Measurements from ENCODE around the gene KAT2B.
A peak's percentile ranks its signal among the peaks of the same experiment; 100 is the strongest.
"Not testable (repeated sequence)": the region's sequence is repeated elsewhere in the genome, so short reads cannot be mapped to it uniquely, and the experiment has no call there.

The KAT2B gene
- 158 to 198 reads per million in 2 donors for total RNA-seq

DNA sequence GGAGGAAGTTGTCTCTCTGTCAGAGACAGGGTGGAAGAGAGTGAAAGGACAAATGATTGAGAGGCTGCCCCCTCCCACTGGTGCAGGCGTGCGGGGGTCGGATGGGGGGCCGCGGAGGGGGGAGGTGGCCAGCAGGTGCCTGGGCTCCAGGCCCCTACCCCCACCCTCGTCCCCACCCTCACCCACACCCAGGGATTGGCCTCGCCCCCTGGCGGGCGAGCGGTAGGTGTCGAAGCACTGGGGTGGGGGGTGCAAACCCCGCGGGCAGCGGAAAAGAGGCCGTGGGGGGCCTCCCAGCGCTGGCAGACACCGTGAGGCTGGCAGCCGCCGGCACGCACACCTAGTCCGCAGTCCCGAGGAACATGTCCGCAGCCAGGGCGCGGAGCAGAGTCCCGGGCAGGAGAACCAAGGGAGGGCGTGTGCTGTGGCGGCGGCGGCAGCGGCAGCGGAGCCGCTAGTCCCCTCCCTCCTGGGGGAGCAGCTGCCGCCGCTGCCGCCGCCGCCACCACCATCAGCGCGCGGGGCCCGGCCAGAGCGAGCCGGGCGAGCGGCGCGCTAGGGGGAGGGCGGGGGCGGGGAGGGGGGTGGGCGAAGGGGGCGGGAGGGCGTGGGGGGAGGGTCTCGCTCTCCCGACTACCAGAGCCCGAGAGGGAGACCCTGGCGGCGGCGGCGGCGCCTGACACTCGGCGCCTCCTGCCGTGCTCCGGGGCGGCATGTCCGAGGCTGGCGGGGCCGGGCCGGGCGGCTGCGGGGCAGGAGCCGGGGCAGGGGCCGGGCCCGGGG lies at the start of gene KAT2B:
KAT2B (plus strand) TSS at position 682 of the 783 bp plus-strand sequence; CDS start at position 714, 32 bp downstream.
- DNase-seq, result peak; percentile 71

DNA sequence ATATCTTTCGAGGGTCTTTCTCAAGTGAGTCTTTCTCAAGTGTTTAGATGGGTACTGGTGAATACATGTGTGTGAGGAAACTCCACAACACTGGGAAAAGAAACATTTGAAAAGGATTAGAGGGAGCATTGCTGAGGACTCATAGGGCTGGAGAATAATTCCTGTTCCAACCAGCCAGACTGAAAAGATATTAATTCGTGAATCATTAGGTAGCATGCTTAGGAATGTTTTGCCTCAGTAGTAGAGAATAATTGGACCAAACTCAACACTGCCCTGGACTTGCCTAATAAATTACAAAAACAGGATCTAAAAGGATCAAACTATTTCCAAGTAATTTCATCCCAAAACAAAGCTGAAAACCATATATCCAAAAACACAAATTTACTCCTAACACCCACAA lies 45.5 kb upstream of the KAT2B start:
- DNase-seq, result no peak

DNA sequence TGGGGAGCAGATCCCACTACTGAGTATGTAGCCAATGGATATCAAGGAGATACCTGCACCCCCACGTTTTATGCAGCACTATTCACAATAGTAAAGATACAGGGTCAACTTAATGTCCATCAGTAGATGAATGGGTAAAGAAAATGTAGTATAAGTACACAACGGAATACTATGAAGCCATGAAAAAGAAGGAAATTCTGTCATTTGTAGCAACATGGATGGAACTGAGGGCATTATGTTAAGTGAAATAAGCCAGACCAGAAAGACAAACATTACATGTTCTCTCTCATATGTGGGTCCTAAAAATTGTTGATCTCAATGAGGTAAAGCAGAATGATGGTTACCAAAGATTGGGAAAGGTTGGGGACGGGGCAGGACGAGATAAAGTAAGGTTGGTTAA lies 42.7 kb upstream of the KAT2B start:
- no peak for DNase-seq

DNA sequence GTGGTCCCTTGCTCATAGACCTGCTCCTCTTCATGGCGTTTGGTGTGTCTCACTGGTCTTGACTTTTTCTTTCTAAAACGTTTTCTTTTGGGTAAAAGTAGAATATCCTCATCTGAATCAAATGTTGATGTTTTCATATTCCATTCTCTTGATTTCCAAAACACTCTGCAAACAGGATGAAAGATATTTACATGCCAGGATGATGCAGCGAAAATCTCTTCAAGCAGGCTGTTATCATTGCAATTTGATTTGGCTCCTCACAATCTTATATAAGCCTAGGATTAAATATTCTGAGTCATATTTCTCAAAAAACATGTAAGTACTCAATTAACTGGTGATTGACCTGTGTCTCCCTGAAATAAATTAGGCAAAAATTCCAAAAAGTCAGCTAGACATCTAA lies 38.3 kb upstream of the KAT2B start:
- no peak for DNase-seq

DNA sequence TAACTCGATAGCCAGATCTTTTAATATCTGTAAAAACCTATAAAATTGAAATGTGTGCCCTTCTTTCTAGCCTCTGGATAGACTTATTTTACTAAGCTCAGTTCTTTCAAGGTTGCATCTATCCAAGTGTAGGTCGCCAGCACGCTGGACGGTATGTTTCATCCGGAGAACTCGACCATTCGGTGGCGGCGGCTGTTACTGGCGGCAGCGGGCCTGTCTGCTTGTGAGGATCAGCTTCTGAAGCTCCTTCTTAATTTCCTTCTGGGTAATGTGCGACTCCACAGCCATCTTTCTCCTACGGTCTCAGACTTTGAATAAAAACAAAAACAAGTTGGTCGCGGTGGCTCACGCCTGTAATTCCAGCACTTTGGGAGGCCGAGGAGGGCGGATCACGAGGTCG lies 32.3 kb upstream of the KAT2B start:
- DNase-seq, result no peak

DNA sequence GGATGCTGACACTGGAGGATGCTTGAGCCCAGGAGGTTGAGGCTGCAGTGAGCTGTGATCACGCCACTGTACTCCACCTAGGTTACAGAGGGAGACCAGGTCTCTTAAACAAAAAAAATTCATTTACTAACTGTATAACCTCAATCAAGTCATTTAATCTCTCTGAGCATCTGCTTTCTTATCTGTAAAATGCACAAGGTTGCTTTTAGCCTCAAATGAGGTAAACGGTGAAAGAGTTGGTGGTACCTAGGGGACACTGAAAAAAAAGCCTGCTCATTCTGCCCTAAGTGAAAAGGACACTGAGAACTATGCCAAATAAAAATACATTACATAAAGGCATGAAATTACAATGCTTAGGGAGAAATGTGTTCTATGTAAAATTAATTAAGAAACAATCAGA lies 31.6 kb upstream of the KAT2B start:
- DNase-seq, result no peak

DNA sequence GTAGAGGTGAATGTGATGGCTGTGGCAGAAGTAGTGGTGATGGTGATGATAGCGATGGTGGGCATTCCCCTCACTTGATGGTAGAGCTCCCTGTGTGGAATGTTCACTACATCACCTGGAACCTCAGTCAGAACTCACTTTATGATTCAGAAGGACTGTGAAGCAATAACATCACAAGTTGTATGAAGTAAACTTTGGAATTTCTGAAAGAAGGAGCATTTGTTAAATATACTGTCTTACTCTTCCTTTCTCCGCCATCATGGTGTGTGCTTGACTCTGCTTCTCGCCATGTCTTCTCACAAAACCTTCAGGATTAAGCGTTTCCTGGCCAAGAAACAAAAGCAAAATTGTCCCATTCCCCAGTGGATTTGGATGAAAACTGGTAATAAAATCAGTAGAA lies 28.1 kb upstream of the KAT2B start, which contains the start of gene PP2D1:
PP2D1 (minus strand) TSS at position 101 of the 400 bp plus-strand sequence. CDS start 192 bp downstream, outside the sequence.
- no peak for DNase-seq

DNA sequence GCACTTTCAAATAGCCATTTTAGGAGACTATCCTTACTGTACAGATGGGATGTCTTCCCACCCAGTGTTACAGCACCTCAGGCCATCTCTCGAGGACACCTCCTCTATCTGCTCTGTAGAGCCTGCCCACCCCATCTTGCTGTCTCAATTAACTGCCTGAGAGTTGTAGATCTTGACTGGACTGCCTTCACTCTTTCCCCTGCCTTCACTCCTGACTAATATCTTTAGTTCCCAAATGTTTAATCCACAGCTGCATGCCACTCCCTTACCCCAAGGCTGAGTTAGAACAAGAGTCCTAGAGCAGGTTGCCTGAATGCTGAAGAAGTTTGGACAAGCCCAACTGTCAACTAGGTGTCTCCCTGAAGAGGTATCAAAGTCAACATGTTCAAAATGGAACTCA lies 26.9 kb upstream of the KAT2B start:
- no peak for DNase-seq

DNA sequence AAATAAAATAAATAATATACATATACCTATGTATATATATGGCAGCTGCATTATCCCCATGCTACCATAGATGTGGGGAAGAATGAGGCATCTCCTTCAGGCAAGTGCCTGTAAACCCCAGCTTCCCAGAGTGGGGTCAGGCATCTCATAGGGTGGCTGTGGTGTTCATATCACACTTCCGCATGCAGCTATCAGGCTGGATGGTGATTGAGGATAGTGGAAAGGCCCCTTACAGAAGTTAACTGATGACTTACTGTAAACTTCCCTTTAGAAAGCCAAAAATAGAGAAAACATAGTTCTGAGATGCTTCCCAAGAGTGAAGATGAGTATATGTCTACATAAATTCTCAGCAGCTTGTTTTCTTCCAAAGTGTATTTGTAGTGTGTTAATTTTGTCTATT lies 24.7 kb upstream of the KAT2B start:
- no peak for DNase-seq

DNA sequence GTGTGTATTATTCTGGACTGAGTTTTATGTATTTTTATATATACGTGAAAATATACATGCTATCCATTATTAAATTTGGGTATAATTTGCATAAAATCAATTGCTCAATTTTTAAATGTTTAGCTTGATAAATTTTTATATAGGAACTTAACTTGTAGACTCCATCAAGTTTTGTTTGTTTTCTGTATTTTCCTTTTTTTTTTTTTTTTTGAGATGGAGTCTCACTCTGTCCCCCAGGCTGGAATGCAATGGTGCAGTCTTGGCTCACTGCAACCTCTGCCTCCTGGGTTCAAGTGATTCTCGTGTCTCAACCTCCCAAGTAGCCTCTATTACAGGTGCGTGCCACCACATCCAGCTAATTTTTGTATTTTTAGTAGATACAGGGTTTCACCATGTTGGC lies 24.2 kb upstream of the KAT2B start:
- DNase-seq, result not testable (repeated sequence)

DNA sequence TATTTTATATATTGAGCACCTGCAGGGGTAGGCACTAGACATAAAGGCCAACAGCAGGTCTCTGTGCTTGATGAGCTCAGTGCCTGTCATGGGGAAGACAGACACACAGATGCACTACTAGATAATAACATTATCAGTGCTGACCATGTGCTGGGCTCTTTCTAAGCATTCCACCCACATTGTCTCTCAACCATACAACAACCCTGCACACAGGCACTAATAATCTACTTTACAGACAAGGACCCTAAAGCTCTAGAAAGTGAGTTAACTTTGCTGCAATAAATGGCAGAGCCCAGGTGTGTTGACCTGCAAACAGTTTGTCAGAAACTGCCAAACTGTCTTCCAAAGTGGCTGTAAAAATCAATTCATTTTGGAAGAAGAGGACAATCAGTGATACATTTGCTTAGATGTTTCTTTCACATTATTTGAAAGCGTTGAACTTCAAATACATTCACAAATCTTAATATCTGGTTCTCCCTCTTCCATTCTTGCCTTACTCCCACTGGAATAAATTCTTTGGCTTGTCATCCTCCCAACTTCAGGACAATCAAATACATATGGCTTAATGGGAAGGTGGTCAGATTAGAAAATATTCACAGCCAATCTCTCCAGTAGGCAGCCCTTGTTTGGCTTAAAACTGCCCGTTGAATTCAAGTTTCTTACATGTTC lies 17.2 kb upstream of the KAT2B start:
- no peak for DNase-seq

DNA sequence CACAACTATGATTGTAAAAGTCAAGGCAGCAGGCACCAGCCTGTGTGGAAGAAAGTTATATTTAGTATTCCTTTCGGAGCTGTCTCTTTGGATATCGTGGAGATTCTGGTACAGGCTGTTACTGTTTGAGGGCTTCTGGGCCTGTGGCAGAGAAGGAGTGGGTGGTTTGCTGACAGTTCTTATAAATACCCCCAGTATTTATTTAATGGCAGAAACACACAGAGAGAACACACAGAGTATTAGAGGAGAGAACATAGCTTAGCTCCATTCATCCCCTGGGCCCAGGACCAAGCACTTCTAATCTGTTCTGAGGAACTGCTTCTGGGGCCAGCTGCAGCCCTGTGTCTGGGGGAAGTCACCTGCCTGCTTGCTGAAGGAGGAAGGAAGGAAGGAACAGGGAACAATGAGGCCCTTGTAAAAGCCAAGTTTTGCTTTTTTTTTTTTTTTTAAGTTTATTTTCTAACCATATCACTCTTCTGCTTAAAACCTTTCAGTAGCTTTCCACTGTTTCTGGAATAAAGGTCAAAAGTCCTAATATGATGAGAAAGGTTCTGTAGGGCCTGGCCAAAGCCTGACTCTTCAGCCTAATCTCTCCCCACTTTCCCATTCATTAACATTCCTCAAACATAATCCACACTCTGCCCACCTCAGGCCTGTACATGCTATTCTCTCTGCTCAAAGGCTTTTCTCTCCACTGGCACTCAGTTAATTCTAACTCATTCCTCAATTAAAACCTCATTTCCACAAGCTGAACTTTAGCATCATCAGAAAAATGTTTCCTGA lies 16.4 kb upstream of the KAT2B start:
- no peak for DNase-seq

DNA sequence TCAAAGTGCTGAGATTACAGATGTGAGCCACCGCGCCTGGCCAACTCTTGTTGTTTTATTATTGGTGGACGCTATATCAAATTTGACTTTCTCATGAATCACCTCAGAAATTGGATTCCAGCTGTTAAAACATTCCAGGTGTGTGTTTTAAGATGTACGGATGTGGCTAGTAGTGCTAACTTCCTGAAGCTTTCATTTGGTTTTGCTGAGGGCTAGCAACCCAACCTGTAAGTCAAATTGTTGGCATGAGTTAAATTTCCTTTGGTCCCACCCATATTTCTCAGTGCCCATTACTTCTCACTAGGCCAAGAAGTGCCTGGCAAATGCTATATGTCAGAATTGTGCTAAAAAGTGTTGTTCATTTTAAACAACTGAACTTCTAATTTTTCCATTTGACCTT lies 13.1 kb upstream of the KAT2B start:
- DNase-seq, result no peak

DNA sequence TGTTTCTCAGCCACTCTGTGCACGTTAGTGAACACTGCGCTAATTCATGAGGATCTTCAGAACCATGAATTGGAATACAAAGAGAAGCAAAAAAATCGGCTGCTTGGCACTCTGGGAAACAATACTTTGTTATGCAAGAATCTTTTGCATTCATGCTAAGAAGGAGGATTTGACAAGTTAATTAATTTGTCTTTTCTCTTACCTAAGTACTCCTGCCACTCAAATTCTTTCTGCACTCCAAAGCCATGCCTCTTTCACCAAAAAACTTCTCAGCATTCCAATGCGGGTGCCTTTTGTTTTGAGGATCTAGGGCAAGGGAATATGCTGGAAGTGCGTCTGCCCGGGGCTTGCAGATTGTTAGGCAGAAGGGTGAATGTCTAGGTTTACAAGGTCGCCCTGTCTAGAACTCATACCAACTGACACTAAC lies 11.3 kb upstream of the KAT2B start:
- DNase-seq, result no peak

DNA sequence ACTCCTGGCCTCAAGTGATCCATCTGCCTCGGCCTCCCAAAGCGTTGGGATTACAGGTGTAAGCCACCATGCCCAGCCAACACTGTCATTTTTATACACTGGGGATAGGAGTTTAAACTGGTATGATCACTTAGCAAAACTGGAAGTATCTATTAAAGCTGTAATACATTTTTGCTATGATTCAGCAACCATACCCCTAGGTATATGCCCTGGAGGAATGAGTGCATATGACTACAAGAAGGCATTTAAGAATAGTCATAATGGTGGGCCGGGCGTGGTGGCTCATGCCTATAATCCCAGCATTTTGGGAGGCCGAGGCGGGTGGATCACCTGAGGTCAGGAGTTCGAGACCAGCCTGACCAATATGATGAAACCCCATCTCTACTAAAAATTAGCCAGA lies 8.3 kb upstream of the KAT2B start:
- DNase-seq, result not testable (repeated sequence)

DNA sequence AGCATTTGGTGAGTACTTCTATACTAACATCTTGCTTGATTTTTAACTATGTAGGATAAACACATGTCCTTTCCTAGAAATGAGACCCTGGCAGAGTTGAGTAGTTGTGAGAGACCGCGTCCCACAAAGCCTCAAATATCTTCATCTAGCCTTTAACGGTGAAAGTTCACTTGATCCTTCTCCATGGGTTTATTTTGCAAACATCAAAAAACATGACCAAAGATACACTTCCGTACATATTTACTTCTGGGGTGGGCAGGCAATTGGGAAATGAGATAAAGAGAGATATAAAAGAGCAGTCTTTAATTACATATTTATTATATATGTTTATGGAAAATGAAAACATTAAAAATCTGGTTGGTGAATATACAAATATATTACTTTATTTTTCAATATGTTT lies 5.2 kb upstream of the KAT2B start:
- DNase-seq, result no peak

DNA sequence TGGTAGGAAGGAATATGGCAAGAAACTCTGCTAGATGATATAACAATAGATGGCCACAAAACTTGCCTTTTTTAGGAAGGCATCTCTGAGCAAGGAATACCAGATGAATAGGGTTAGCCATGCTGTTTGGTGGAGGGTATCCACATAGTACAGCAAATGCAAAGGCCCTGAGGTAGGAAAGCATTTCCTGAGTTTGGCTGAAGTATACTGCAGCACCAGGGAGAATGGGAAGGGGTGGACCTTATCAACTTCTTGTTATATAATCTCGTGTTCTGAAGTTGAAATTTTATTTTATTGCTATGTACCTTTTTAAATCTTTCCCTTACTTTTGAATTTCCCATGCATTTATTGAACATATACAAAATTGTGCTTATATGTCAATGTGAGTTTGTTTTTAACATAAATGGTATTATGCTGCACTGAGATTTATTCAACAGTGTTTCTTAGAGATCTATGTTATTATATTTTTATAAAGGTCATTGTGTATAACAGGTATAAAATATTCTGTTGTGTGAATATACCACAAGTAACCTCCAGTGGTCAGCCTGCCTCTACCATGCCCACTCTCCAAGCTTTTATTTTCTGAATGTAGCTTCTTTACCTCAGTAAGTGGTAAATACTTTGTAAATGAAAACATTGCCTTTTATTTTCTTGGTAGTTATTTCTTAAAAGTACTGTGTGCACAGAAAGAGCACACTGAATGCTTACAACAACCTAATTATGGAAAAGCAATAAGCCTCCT lies 2.8 kb upstream of the KAT2B start:
- DNase-seq, result no peak

DNA sequence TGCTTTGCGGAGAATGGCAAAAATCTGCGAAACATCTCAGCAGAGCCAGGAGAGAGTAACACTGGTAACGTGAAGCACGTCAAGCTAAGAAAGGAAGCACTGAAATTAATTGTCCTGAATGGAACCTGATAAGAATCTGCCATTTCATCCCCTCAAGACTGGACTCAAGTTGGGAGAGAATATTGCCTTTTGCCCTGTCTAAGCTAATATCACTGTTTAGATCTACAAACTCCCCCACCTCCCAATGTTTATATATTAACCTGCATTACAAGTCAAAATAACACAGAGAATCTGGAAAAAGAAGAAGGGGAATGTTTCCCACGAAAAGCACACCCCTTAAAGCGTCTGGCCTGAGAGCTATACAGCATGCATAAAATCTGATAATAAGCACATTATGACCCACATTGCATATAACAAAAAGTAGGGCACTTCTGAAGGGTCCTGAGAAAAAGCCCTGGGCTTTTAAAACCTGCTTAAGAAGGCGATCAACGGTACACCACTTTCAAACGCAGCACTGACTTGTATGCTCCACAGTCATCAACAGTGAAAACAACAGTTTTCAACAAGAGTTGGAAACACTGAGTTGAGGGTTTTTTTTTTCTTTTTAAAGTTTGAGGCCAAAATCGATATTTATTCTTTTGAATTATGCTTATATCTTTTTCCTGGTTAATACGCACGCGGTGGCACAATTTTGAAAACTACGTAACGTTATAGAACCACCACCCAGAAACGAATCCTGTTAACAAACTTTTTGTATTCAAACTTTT lies 1.4 kb upstream of the KAT2B start:
- no peak for DNase-seq

DNA sequence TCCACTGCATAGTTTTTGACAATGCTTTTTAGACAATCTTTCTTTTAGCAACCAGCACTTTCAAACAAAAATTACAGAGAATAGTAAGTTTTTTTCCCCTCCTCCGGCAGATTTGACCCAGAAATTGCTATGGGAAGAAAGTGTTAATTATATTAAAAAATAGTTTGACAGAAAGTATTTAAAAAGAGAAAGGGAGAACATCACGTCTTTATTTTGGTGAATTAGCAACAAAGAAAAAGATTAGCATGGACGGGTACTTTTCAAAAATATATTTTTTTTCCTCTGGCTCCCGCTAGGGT lies 831 bp upstream of the KAT2B start:
- DNase-seq, result no peak

DNA sequence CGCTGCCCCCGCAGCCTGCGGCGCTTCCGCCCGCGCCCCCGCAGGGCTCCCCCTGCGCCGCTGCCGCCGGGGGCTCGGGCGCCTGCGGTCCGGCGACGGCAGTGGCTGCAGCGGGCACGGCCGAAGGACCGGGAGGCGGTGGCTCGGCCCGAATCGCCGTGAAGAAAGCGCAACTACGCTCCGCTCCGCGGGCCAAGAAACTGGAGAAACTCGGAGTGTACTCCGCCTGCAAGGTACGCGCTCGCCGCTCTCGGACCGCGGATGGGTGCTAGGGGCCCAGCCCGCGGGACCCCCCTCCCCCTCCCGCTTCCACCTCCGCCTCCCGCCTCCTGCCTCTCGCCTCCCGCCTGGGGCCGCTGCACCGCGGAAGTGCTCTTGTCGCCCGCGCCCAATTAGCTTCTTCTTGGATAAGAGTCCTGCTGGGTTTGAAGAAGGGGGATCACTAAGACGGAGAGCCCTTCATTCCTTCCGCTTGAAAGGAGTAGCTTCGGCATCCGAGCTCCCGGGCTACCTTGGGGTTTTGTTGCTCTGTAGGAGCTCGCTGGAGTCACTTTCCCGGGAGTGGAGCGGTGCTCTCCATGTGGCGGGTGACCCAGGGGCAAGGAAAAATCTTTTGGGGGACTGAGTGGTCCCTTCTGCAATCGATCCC lies 426 bp downstream of the KAT2B start:
- DNase-seq, result peak; percentile 56

DNA sequence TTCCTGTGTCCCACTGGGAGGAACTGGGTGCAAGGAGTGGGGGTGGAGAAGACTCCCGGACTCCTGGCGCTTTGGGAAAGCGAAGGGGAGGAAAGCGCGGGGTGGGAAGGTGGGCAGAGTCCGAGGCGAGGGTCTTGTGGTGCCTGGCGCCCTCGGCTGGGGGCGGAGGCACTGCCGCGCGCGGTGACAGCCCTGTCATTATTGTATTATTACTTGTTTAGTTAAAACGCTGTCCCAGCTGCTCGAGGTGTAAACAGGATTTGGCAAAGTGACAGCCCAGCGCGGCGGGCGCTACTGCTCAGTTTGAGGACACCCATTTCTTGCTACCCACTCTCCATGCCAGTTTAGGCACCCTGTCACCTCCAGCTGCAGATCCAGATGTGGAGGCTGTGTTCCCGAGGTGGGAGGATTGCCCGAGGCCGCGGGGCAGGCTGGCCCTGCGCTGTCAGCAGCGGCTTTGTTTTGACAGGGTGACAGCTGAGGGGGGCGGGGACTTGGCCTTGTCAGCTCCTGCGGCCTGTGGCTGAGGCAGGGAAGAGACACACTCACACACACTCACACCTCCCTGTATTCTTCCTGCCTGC lies 1.0 kb downstream of the KAT2B start:
- DNase-seq, result peak; percentile 36

Data from activated gamma-delta T cell (primary cell).